Activated T-cell treated with anti-CD3 and anti-CD28 coated beads, Interleukin-2, amount 50 U/mL, for 48 hours (primary cell): ENCODE measurements around the gene SHANK1.

Source experiments
- DNase-seq, 2 experiments: peaks; one replicate each; pipeline ENCODE4 v3.0.0-alpha.2; 2020

The SHANK1 gene

DNA sequence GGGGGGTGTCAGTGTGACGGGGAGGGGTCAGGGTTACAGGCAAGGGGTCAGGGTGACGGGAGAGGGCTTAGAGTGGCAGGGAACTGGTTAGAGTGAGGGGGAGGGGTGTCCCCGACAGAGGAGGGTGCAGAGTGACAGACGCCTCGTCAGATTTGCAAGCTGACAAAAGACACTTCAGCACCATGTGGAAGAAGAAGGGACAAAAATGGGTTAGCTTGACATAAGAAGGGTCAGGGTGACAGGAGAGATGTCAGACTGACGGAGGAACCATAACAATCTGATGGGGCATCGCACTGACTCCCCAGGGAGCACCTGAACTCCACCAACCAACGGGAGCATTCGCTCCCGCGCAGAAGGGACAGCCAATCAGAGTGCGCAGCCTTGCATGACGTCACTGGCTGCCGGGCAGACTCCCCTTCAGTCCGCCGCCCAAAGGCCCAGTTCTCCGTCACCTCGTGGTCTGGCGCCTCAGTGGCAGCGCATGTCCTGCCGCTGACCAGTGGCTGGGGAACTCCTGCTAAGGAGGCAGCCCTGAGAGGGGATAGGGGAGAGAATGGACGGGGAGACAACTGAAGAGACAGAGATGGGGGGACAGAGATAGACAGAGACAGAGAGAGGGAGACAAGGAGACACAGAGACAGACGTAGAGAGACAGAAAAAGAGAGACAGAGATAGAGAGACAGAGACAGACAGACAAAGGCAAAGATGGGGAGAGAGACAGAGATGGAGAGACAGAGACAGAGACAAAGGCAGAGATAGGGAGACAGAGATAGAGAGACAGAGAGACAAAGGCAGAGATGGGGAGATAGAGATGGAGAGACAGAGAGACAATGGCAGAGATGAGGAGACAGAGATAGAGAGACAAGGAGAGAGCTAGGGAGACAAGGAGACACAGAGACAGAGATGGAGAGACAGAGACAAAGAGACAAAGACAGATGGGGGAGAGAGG lies 40.2 kb downstream of the SHANK1 start:
- DNase-seq = peak; percentile 90 to 92

- DNase-seq = no peak
These were observed 41.3 kb downstream of the SHANK1 start for GRCh38 chr19:50678323-50678722.

DNA sequence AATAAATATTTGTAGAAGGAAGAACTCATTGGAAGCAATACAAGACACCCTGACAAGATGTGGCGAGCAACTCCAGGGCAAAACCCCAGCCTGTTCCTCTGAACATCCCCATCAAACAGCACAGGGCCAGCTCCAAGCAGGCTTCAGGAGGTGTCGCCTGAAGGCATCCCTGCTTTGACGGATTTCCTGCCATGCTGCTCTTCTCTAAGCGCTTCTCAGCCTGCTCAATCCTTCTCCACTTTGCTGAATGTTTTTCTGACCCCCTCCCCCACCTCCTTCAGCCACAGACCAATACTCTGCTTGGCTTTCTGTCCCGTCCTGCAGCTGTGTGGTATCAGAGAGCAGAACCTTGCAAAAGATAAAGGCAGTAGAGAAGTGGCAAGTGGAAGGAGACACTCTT lies 42.0 kb downstream of the SHANK1 start:
- DNase-seq = no peak

DNA sequence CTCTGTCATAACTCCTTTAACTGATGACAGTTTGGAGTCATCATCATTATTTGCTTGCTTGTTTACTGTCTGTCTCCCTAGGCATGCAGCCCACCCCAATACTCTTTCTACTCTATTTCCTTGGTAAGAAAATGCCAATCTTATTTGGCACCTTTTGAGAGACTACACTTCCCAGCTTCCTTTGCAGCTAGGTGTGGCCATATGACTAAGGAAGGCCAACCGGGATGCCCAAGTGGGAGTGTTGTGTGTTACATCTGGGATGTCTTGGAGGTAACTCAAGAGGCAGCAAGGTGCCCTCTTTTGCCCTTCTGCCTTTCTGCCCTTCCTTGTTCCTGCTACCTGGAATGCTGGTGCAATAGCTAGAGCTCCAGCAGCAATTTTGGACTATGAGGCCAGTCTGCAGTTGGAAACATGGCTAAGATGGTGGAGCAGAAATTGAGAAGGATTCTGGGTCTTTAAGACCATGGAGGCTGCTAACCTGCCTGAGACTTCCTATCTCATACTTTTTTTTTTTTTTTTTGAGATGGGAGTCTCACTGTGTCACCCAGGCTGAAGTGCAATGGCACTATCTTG lies 42.9 kb downstream of the SHANK1 start:
- DNase-seq = no peak

DNA sequence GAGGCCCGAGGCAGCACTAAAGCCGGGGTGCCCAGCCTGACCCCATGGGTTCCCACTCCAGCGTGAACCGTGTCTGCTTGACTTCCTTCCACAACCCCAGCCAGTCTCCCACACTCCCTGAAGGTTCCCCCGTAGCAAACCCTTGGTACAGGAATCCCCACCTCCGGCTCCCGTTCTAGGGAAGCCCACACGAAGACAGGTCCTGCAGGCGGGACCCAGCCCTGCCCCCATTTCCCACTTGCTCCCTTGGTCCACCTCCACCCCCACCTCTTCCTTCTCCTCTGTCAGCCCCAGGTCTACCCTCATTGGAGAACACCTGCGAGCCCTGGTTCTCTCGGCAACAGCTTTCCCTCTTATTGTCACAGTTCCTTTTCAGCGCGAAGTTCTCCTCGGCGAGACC lies 46.5 kb downstream of the SHANK1 start:
- DNase-seq = no peak

DNA sequence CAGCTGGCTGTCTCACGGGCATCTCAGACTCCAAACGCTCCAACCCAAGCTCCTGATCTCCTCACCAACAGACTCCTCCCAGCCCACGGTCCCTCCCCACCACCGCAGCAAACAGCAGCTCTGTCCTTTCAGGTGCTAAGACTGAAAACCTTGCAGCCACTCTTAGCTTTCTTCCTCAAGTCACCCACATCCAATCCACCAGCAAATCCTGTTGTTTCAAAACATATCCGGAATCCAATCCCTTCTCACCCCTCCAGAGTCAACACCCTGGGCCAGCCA lies 49.6 kb downstream of the SHANK1 start:
- DNase-seq = no peak

- peak; percentile 69 for DNase-seq
These were observed 50.1 kb downstream of the SHANK1 start for GRCh38 chr19:50669302-50670101.

- no peak for DNase-seq
These were observed 50.7 kb downstream of the SHANK1 start for GRCh38 chr19:50668879-50669278.

- DNase-seq = no peak
These were observed 51.2 kb downstream of the SHANK1 start for GRCh38 chr19:50668416-50668815.

DNA sequence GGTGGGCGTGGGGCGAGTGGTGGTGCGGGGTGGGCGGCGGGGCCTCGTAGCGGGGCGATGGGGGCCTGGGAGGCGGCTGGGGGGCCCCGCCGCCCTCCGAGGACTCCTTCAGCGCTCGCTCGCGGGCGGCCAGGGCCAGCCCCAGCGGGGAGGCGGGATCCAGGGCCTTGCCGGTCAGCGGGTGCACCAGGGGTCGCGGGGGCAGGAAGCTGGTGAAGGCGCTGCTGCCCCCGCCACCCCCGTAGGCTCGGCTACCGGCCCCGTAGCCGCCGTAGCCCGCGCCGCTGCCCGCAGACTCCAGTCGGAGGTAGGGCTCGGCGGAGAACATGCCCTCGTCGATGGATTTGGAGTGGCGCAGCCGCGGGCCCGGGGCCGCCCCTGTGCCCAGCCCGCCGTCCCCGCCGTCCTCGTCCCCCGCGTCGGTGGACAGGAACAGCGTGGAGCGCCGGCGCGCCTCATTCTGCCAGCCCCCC lies 51.8 kb downstream of the SHANK1 start:
- DNase-seq = no peak

DNA sequence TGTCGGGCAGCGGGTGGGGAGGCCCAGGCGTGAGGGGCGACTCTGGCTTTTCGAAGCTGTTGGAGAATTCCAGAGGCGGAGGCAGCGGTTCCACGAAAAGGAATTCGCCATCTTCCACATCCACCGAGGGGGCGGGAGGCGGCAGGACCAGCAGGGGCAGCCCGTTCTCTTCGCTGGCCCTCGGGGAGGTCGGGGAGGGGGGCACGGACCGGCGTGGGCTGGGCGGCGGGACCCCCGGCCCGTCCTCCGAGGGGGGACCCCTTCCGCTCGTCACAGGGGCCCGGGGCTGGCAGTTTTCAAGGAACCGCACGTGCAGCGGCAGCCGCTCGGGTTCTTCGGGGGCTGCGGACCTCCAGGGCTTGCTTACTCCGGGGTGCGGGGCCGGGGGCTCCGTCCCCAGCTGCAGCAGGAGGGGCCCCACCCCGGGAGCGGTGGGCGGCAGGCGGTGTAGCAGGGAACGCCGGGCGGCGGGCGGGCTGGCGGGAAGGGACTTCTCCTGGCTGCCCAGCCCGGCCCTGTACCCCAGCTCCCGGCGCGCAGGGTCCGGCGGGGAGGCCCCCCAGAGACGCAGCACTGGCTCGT lies 52.3 kb downstream of the SHANK1 start:
- DNase-seq = no peak

GRCh38 chr19:50666346-50667176 lies 53.0 kb downstream of the SHANK1 start:
- DNase-seq = no peak

- DNase-seq = no peak
These were observed 55.4 kb downstream of the SHANK1 start for GRCh38 chr19:50664204-50664603.

- DNase-seq = no peak
These were observed 56.2 kb downstream of the SHANK1 start for GRCh38 chr19:50663482-50663790.

- DNase-seq = no peak
These were observed 56.7 kb downstream of the SHANK1 start for GRCh38 chr19:50662651-50663481.

GRCh38 chr19:50661766-50662650 lies 57.6 kb downstream of the SHANK1 start:
- DNase-seq = no peak

DNA sequence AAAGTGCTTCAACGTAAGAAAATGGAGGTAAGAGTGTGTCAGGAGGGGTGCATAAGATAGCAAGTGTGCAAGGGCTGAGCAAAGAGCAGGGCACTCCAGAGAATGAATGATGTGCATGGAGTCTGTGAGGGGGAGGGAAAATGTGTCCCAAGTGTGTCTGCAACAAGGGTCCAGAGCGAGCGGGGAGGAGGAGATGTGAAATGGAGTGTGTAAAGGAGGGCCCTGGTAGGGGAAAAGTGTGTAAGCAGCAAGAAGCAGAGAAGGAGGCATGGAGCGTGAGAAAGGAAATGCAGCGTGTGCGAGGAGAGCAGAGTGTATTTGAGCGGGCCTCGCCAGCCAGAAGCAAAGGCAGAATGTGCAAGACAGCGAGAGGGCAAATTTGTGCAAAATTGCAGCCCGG lies 58.6 kb downstream of the SHANK1 start:
- DNase-seq = no peak

DNA sequence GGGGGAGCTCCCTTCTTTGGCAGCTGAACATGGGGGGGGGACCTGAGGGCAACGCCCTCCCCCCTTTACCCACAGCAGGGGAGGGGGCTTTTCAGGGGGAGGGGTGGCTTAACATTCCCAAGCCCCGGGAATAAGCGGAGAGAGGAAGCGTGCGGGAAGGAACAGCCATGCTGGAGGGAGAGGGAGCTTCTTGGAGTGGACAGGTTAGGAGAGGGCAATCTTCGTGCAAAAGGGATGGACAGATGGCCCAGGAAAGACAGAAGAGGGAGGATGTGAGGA lies 59.6 kb downstream of the SHANK1 start:
- DNase-seq = no peak

DNA sequence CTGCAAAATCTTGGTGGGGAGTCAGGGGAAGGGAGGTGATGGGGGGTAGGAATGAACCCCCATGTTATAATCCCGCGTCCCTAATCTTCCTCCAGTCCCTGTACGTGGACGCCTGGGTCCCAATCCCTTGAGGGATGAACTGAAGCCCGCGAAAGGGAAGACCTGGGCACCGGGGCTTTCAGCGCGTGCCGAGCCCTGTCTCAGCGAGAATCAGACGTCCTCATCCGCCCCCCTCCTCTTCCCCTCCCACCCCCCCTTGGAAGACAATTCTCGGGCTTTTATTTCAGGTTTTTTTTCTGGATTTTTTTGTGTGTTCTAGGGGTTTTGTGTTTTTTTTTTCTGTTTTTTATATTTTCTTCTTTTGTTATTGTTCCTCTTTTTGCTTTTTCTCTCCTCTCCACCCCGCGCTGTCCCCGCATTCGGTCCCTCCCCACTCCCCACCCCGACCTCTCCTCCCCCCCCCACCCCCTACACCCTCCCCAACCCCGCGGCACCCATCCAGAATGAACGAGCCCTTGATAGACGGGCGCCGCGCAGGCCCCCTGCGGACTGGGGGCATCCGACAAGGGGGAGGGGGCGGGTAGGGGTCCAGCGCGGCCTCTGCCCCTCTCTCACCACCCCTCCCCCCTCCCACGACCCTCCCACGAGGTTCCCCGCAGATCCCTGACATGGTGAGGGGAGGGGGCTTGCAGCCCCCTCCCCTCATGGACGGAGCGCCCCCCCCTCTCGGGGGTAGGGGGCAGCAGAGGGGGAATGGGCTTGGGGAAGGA lies 60.1 kb downstream of the SHANK1 start:
- no peak for DNase-seq
